Measurements from ENCODE around the gene FAM219A. TPM values are rescaled to one million over a fixed set of nuclear protein-coding genes. Genes with fewer than 3 reads are reported as not detected.

FAM219A gene
- total and polyA plus RNA-seq, 5 donors: 19.8 to 28.1 (median 23.8) TPM

GRCh38 chr9:34384368-34385165 is 73.8 kb downstream of the FAM219A start:
- no peak overlapping the region for H3K4me3 ChIP-seq (ENCODE audit: low read length)
- no peak overlapping the region for H3K27ac ChIP-seq (ENCODE audit: low read length)
- no peaks in the 10 kb centered on the region for H3K27me3 ChIP-seq (ENCODE audit: control insufficient read depth, insufficient read depth)
- no peaks in the 10 kb centered on the region for H3K4me1 ChIP-seq (ENCODE audit: control insufficient read depth, insufficient read depth, low read length)
- 80% methylated on average over 7 of the region's 7 CpGs for WGBS
- no peaks in the 10 kb centered on the region for H3K9me3 ChIP-seq (ENCODE audit: control insufficient read depth, low read length)
- DNase-seq (no peak), ATAC-seq (no peak)
- intact Hi-C loops (cut with DNase I): no loop called here

DNA sequence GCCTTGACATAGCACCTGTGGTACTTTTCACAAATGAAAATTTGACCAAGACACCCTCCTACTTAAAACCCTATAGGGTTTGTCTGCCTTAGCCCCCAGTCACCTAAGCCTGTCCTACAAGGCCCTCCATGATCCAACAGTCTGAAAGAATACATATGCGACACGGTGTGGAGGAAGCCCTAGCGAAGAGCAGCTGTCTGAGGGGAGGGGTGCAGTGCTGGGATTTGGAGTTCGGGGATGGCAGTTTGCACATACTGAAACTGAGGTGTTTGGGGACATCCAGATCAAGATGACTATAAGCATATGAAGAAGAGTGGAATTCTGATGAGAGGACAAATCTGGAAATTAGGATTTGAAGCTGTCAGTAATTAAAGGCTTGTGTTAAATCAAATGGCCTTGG is 74.5 kb downstream of the FAM219A start:
- intact Hi-C loops (cut with DNase I): no loop called here
- Histone ChIP-seq H3K27me3 (ENCODE audit: control insufficient read depth, insufficient read depth) (no peaks in the 10 kb centered on the region), H3K4me1 (ENCODE audit: control insufficient read depth, insufficient read depth, low read length) (no peaks in the 10 kb centered on the region), H3K4me3 (ENCODE audit: low read length) (no peak overlapping the region), H3K27ac (ENCODE audit: low read length) (no peak overlapping the region), H3K9me3 (ENCODE audit: control insufficient read depth, low read length) (no peaks in the 10 kb centered on the region)
- 83% methylated on average over 4 of the region's 4 CpGs for WGBS
- no peak for ATAC-seq
- DNase-seq: no peak

GRCh38 chr9:34382879-34383278 is 75.5 kb downstream of the FAM219A start:
- no peak for DNase-seq
- WGBS: 93% methylated on average over 3 of the region's 3 CpGs
- intact Hi-C loops (cut with DNase I): no loop called here

GRCh38 chr9:34382054-34382453 is 76.3 kb downstream of the FAM219A start:
- intact Hi-C loops (cut with DNase I): no loop called here

More at GRCh38 chr9:34382879-34383278, 75.5 kb downstream of the FAM219A start:
- Histone ChIP-seq H3K4me3 (ENCODE audit: low read length) (no peak overlapping the region), H3K27me3 (ENCODE audit: control insufficient read depth, insufficient read depth) (no peaks in the 10 kb centered on the region), H3K9me3 (ENCODE audit: control insufficient read depth, low read length) (no peaks in the 10 kb centered on the region), H3K4me1 (ENCODE audit: control insufficient read depth, insufficient read depth, low read length) (no peaks in the 10 kb centered on the region), H3K27ac (ENCODE audit: low read length) (no peak overlapping the region)
- ATAC-seq: no peak

GRCh38 chr9:34381323-34381722 is 77.0 kb downstream of the FAM219A start:
- no peaks in the 10 kb centered on the region for H3K27me3 ChIP-seq (ENCODE audit: control insufficient read depth, insufficient read depth)
- peak overlapping the region; percentile 46 for H3K4me3 ChIP-seq (ENCODE audit: low read length)
- ATAC-seq: peak in 1 of 2 donors; percentile 1
- intact Hi-C loops (cut with DNase I): loop anchor here in 1 of 4 donors (2.0 kb wide), 1 partner anchor 47 kb away; no protein-coding TSS in a partner anchor
- peak in 2 of 3 donors; percentile 70 to 81 for DNase-seq
- H3K27ac ChIP-seq (ENCODE audit: low read length): peak overlapping the region; percentile 37
- H3K4me1 ChIP-seq (ENCODE audit: control insufficient read depth, insufficient read depth, low read length): no peaks in the 10 kb centered on the region
- WGBS: 33% methylated on average over 17 of the region's 17 CpGs
- H3K9me3 ChIP-seq (ENCODE audit: control insufficient read depth, low read length): no peaks in the 10 kb centered on the region

More at GRCh38 chr9:34382054-34382453, 76.3 kb downstream of the FAM219A start:
- Histone ChIP-seq H3K4me3 (ENCODE audit: low read length) (no peak overlapping the region), H3K9me3 (ENCODE audit: control insufficient read depth, low read length) (no peaks in the 10 kb centered on the region), H3K27ac (ENCODE audit: low read length) (no peak overlapping the region), H3K4me1 (ENCODE audit: control insufficient read depth, insufficient read depth, low read length) (no peaks in the 10 kb centered on the region), H3K27me3 (ENCODE audit: control insufficient read depth, insufficient read depth) (no peaks in the 10 kb centered on the region)
- ATAC-seq (no peak), DNase-seq (no peak)
- 84% methylated on average over 5 of the region's 5 CpGs for WGBS

DNA sequence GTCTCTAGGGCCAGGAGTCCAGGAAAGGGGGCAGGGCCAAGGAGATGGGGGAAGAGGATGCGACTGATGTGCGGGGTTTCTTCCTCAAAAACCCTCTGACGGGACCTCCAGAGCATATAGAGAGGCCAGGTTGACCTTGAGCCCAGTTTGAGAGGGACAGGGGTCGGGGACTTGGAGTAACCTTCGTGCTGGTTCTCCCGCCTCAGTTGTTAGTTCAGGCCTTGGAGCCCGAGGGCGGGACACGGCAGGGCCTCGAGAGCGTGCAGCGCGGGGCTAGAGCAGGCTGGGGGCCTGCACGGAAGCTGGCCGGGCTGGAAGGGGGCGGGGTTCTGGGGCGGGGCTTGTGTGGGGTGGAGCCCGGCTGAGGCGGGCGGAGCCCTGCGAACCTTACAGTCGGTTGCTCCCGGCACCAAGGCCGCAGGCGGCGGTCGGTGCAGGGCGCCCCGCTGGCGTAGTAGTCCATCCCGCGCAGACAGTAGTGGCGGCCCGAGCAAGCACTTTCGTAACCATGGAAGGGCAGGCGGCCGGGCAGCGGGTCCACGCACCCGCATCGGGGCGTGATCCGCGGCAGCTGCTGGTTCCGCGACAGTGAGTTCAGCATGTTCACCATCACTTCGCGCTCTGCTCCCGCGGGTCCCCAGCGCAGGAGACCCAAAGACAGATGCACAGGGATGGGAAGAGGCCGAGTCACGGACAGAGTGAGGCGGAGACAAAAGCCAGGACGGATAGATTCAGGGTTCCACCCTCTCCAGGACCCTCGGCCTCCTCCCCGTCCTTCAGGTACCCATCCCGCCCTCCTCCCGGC is 77.7 kb downstream of the FAM219A start:
- intact Hi-C loops (cut with DNase I): loop anchor here in 1 of 4 donors (2.0 kb wide), 1 partner anchor 46 kb away; no protein-coding TSS in a partner anchor
- Histone ChIP-seq H3K27ac (ENCODE audit: low read length) (peak overlapping the region; percentile 37), H3K27me3 (ENCODE audit: control insufficient read depth, insufficient read depth) (no peaks in the 10 kb centered on the region), H3K9me3 (ENCODE audit: control insufficient read depth, low read length) (no peaks in the 10 kb centered on the region), H3K4me1 (ENCODE audit: control insufficient read depth, insufficient read depth, low read length) (peaks cover 2% of the 10 kb centered on the region), H3K4me3 (ENCODE audit: low read length) (peak overlapping the region; percentile 46)
- peak; percentile 81 to 93 (median 92) for DNase-seq
- ATAC-seq: peak; percentile 83 to 86
- 3% methylated on average over 59 of the region's 59 CpGs for WGBS

- intact Hi-C loops (cut with DNase I): loop anchor here in 1 of 4 donors (2.0 kb wide), 1 partner anchor 45 kb away; no protein-coding TSS in a partner anchor
- Histone ChIP-seq H3K4me1 (ENCODE audit: control insufficient read depth, insufficient read depth, low read length) (peaks cover 2% of the 10 kb centered on the region), H3K27me3 (ENCODE audit: control insufficient read depth, insufficient read depth) (no peaks in the 10 kb centered on the region), H3K9me3 (ENCODE audit: control insufficient read depth, low read length) (no peaks in the 10 kb centered on the region), H3K4me3 (ENCODE audit: low read length) (no peak overlapping the region), H3K27ac (ENCODE audit: low read length) (peak overlapping the region; percentile 4)
- ATAC-seq (no peak), DNase-seq (peak in 2 of 3 donors; percentile 73)
- 39% methylated on average over 24 of the region's 24 CpGs for WGBS
These were observed 78.3 kb downstream of the FAM219A start for GRCh38 chr9:34380034-34380510.

DNA sequence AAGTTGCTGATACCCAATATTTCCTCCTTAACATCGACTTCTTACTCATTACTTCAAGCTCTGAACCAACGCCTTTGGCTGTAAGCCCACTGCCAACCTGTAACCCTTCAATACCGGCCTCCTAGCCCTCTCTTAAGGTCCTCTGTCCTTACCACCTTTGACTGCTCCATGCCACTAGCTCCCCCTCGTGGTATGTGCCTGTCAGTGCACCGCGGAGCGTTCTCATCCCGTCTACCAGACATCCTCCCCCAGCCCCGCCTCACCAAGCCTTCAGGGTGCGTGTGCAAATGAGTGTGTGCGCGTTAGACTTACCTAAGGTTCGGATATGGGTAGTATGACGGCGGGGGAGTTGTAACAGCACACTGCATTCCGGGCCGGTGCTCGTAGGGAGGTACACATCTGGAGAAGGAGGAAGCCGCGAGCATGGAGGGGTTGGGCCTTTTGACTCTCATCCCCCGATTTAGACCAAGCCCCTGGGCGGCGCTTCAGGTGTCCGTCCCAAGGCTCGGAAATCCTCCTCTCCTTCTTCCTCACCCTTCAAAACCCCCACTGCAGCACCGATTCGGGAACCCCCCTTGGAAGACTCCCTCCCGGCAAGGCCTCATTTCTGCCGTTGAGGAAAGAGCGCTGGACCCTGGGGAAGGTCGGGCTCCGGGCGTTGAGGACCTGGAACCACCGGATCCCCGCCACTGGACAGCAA is 78.9 kb downstream of the FAM219A start:
- WGBS: 12% methylated on average over 35 of the region's 35 CpGs
- peak; percentile 84 to 95 (median 94) for DNase-seq
- Histone ChIP-seq H3K4me3 (ENCODE audit: low read length) (no peak overlapping the region), H3K4me1 (ENCODE audit: control insufficient read depth, insufficient read depth, low read length) (peaks cover 2% of the 10 kb centered on the region), H3K27me3 (ENCODE audit: control insufficient read depth, insufficient read depth) (no peaks in the 10 kb centered on the region), H3K9me3 (ENCODE audit: control insufficient read depth, low read length) (no peaks in the 10 kb centered on the region), H3K27ac (ENCODE audit: low read length) (no peak overlapping the region)
- ATAC-seq: peak; percentile 55 to 60
- intact Hi-C loops (cut with DNase I): loop anchor here (2.0 to 5.0 kb wide), 4 partner anchors 37 to 47 kb away; no protein-coding TSS in a partner anchor

DNA sequence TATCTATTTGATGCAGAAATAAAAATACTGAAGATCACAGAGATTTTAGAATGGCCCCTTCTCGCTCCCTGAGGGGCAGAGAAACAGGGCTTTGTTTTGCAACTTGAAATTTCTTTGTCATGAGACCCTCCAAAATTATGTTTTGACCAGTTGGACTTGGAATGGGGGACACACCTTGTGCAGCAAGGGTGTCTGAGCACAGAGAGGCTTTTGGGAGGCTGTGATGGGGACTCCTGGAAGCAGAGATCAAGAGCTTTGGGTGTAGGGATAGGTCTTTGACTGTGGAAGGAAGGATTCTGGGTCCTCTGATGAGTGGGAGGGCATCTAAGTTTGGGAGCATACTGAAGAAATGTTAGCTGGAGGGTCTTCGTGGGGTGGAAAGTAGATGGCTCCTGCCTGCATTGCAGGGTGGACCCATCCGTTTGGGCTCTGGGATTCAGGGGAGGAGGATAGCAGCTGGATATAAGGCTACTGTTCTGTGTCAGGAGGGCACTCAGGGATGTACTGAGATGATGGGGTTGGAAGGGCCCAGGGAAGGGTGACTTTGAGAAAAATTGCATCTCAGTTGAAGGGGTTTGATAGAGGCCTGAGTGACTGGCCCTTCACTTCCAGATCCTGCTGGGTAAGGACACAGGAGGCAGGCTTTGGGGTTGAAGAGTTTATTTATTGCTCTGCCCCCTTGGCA is 79.9 kb downstream of the FAM219A start:
- intact Hi-C loops (cut with DNase I): loop anchor here in 3 of 4 donors (2.0 to 5.0 kb wide), 3 partner anchors 36 to 46 kb away; no protein-coding TSS in a partner anchor
- H3K4me1 ChIP-seq (ENCODE audit: control insufficient read depth, insufficient read depth, low read length): peaks cover 2% of the 10 kb centered on the region
- DNase-seq: no peak

DNA sequence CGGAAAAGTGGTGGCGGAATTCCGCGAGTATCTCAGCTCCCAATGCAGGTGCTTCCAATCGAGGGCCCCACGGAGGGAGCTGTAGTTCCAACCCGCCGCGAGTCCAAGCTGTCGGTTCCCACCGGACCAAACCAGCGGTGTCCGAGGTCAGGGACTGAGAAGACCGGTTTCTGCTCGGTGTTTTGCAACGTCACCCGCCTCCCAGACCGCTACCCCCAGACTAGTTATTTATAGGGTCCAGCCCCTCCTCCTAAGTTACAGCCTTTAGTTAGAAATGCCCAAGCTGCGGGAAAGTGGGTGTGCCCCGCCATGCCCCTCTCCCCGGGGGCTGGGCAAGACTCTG is 81.0 kb downstream of the FAM219A start:
- DNase-seq (peak in 1 of 3 donors; percentile 61), ATAC-seq (no peak)
- H3K27ac ChIP-seq (ENCODE audit: low read length): peak overlapping the region; percentile 37
- H3K4me1 ChIP-seq (ENCODE audit: control insufficient read depth, insufficient read depth, low read length): peaks cover 2% of the 10 kb centered on the region
- intact Hi-C loops (cut with DNase I): loop anchor here in 1 of 4 donors (5.0 kb wide), 1 partner anchor 45 kb away; no protein-coding TSS in a partner anchor
- 6% methylated on average over 21 of the region's 21 CpGs for WGBS
- H3K9me3 ChIP-seq (ENCODE audit: control insufficient read depth, low read length): no peaks in the 10 kb centered on the region
- H3K27me3 ChIP-seq (ENCODE audit: control insufficient read depth, insufficient read depth): no peaks in the 10 kb centered on the region
- H3K4me3 ChIP-seq (ENCODE audit: low read length): peak overlapping the region; percentile 67

More for the DNA sequence above, 79.9 kb downstream of the FAM219A start:
- H3K27ac ChIP-seq (ENCODE audit: low read length): no peak overlapping the region
- H3K9me3 ChIP-seq (ENCODE audit: control insufficient read depth, low read length): no peaks in the 10 kb centered on the region
- no peak overlapping the region for H3K4me3 ChIP-seq (ENCODE audit: low read length)
- no peaks in the 10 kb centered on the region for H3K27me3 ChIP-seq (ENCODE audit: control insufficient read depth, insufficient read depth)
- ATAC-seq: no peak
- 94% methylated on average over 3 of the region's 3 CpGs for WGBS

All from right cardiac atrium (tissue), 5 donors.